Vagina (tissue), 2 donors: ENCODE results near the gene CTDSPL2.

Experiments
- POLR2AphosphoS5 ChIP-seq, 2 donors: sonication (generic); formaldehyde crosslinking; IDR thresholded peaks; one replicate each; pipeline ENCODE4 v1.9.0; 2017; ENCODE audit warnings: antibody characterized with exemption in 2 of 2, mild to moderate bottlenecking in 2 of 2, low read depth in 1 of 2; ENCODE audit not compliant: insufficient read depth in 1 of 2
- TF ChIP-seq, protein P1 (sequence below), 3 experiments: fragments of 450-650 bp in 2 of 3; fragments of 200-600 bp in 1 of 3; sonication (generic) in 1 of 3; IDR thresholded peaks; one replicate each; pipeline ENCODE4 v1.5.1; 2017 to 2019; ENCODE audit warnings: antibody characterized with exemption in 3 of 3, mild to moderate bottlenecking in 2 of 3, moderate library complexity in 2 of 3

DNA sequence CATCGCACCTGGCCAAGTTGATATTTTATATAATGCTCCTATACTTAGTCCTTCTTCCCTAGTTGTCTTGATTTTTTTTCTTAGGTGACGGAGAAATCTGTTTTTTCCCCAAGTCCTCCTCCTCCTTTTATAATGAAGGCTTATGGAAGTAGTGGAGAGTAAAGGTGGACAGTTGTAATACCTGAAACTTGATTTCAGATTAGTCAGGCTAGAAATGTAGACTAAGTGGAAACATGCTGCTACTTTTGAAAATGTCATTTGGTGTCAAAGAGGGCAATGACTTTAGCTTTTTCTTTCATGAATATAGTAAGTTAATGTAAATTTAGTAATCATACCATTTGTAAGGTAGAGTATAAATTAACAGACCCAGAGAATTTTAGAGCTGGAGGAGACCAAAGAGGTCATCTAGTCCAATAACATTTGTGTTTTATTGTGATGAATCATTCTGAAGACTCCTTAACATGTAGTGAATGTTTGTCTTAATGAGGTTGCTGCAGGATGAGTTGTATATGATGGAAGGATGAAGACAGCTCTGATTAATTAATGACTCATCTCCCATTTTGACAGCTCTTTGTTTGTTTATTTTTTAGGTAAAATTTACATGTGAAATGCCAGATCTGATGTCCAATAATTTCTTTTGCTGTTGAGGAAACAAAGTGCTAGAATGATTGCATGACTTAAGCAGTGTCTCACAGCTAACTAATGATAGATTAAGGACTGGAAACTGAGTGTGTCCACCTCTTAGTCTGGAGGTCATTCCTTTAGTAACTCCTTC, 8.7 kb downstream of the CTDSPL2 start:
- TF ChIP-seq, protein P1, sequence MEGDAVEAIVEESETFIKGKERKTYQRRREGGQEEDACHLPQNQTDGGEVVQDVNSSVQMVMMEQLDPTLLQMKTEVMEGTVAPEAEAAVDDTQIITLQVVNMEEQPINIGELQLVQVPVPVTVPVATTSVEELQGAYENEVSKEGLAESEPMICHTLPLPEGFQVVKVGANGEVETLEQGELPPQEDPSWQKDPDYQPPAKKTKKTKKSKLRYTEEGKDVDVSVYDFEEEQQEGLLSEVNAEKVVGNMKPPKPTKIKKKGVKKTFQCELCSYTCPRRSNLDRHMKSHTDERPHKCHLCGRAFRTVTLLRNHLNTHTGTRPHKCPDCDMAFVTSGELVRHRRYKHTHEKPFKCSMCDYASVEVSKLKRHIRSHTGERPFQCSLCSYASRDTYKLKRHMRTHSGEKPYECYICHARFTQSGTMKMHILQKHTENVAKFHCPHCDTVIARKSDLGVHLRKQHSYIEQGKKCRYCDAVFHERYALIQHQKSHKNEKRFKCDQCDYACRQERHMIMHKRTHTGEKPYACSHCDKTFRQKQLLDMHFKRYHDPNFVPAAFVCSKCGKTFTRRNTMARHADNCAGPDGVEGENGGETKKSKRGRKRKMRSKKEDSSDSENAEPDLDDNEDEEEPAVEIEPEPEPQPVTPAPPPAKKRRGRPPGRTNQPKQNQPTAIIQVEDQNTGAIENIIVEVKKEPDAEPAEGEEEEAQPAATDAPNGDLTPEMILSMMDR (IDR thresholded peaks at IDR 0.05), result no peak
- no peak for TF ChIP-seq POLR2AphosphoS5 (IDR thresholded peaks at IDR 0.05; ENCODE audit: insufficient read depth in 1 of 2, low read depth in 1 of 2)
